ENCODE results near the gene CELF1. TPM values are rescaled to one million over a fixed set of nuclear protein-coding genes. Genes with fewer than 3 reads are reported as not detected.

CELF1 gene
- total RNA-seq, 1 donor from 2014 or later: 82.2 TPM

DNA sequence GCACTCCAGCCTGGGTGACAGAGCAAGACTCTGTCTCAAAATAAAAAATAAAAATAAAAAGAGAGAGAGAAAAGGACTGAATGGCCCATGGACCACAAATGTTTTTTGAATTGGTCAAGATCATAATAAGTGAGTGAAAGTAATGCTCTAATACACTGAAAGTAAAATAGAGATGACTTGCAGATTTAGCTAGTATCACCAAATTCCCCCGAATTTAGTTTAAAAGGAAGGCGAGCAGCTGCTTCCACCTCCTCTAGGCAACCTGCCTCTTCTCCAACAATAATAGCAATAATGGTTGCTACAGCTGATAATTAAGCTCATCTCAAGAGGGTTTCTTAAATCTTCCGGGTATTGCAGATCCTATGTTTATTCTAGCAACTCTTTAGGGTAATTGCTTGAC lies 36.8 kb downstream of the CELF1 start:
- Mint-ChIP-seq H3K27me3 (ENCODE audit: low read depth) (no peaks in the 10 kb centered on the region), H3K4me1 (ENCODE audit: low read depth) (peaks cover 88% of the 10 kb centered on the region), H3K36me3 (ENCODE audit: low read depth) (no peaks in the 10 kb centered on the region), H3K27ac (ENCODE audit: unreplicated experiment) (peak overlapping the region; percentile 51), H3K4me3 (ENCODE audit: unreplicated experiment) (no peak overlapping the region), H3K9me3 (ENCODE audit: low read depth) (no peaks in the 10 kb centered on the region)
- DNase-seq (ENCODE audit: low spot score): no peak
- TF ChIP-seq, protein P1, sequence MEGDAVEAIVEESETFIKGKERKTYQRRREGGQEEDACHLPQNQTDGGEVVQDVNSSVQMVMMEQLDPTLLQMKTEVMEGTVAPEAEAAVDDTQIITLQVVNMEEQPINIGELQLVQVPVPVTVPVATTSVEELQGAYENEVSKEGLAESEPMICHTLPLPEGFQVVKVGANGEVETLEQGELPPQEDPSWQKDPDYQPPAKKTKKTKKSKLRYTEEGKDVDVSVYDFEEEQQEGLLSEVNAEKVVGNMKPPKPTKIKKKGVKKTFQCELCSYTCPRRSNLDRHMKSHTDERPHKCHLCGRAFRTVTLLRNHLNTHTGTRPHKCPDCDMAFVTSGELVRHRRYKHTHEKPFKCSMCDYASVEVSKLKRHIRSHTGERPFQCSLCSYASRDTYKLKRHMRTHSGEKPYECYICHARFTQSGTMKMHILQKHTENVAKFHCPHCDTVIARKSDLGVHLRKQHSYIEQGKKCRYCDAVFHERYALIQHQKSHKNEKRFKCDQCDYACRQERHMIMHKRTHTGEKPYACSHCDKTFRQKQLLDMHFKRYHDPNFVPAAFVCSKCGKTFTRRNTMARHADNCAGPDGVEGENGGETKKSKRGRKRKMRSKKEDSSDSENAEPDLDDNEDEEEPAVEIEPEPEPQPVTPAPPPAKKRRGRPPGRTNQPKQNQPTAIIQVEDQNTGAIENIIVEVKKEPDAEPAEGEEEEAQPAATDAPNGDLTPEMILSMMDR (IDR thresholded peaks at IDR 0.05): no peak

DNA sequence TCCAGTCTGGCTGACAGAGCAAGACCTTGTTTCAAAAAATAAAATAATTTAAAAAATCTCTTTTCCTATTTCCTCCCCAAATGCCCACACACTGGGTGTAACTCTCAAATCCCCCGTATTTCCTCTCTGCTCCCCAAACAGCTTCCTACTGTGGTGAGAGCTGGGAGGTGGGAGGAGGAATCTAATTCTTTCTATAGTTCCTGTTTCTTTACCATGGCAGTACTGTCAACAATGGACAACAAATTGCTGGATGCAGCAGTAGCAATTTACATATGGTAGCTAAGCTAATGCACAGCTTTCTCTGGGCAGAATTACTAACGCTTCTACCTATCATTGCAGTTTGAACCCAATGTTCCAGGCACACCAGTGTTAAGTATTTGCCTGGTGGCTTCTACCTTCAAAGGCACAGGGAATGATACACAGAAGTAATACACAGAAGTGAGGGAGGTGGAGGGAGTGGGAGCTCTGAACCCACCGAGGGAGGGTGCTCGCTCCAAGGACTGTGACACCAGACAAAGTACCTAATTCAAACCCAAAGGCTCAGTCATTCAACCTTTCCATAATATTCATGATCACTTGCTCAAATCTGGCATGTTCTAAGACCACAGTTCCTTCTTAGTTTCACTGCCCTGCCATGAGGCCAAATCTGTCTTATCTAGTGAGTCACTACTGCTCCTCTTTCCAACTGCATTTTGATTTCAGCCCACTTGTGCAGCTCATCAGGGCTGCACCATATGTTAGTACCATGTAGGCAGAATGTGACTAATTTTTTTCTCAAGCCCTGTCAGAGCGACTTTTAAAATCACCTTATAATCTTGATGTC lies 37.9 kb downstream of the CELF1 start:
- peaks cover 92% of the 10 kb centered on the region for H3K4me1 Mint-ChIP-seq (ENCODE audit: low read depth)
- H3K36me3 Mint-ChIP-seq (ENCODE audit: low read depth): no peaks in the 10 kb centered on the region
- TF ChIP-seq, protein P1 (IDR thresholded peaks at IDR 0.05): no peak
- no peaks in the 10 kb centered on the region for H3K9me3 Mint-ChIP-seq (ENCODE audit: low read depth)
- DNase-seq (ENCODE audit: low spot score): no peak
- H3K27me3 Mint-ChIP-seq (ENCODE audit: low read depth): no peaks in the 10 kb centered on the region
- H3K4me3 Mint-ChIP-seq (ENCODE audit: unreplicated experiment): no peak overlapping the region
- peak overlapping the region; percentile 95 for H3K27ac Mint-ChIP-seq (ENCODE audit: unreplicated experiment)

DNA sequence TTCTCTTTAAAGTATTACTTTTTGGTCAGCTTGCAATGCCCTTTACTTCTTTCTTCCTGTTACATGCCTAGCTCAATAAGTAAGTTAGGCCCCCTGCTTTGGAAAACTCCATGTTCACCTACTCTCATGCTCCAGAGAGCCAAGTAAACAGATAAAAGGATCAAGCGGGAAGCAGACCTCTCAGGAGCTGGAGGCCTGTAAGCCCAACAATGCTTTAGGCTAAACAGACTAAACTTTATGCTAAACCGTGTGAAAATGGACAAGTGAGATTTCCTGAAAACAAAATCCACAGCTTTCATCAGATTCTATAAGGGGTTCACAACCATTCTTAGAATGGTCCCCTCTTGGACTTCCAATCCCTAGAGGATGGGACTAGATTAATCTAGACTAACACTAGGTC lies 40.2 kb downstream of the CELF1 start:
- Mint-ChIP-seq H3K4me1 (ENCODE audit: low read depth) (peaks cover 91% of the 10 kb centered on the region), H3K4me3 (ENCODE audit: unreplicated experiment) (no peak overlapping the region), H3K9me3 (ENCODE audit: low read depth) (no peaks in the 10 kb centered on the region), H3K36me3 (ENCODE audit: low read depth) (no peaks in the 10 kb centered on the region), H3K27ac (ENCODE audit: unreplicated experiment) (peak overlapping the region; percentile 95), H3K27me3 (ENCODE audit: low read depth) (no peaks in the 10 kb centered on the region)
- DNase-seq (ENCODE audit: low spot score): no peak
- TF ChIP-seq, protein P1 (IDR thresholded peaks at IDR 0.05): no peak

DNA sequence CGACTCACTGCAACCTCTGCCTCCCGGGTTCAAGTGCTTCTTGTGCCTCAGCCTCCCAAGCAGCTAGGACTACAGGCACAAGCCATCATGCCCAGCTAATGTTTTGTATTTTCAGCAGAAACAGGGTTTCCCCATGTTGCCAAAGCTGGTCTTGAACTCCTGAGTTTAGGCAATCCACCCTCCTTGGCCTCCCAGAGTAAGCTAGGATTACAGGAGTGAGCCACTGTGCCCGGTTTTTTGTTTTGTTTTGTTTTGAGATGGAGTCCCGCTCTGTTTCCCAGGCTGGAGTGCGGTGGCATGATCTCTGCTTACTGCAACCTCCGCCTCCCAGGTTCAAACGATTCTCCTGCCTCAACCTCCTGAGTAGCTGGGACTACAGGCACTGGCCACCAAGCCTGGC lies 41.0 kb downstream of the CELF1 start:
- DNase-seq (ENCODE audit: low spot score): no peak
- Mint-ChIP-seq H3K27me3 (ENCODE audit: low read depth) (no peaks in the 10 kb centered on the region), H3K9me3 (ENCODE audit: low read depth) (no peaks in the 10 kb centered on the region), H3K36me3 (ENCODE audit: low read depth) (no peaks in the 10 kb centered on the region), H3K27ac (ENCODE audit: unreplicated experiment) (peak overlapping the region; percentile 95), H3K4me1 (ENCODE audit: low read depth) (peaks cover 91% of the 10 kb centered on the region), H3K4me3 (ENCODE audit: unreplicated experiment) (no peak overlapping the region)
- TF ChIP-seq, protein P1 (IDR thresholded peaks at IDR 0.05): no peak

DNA sequence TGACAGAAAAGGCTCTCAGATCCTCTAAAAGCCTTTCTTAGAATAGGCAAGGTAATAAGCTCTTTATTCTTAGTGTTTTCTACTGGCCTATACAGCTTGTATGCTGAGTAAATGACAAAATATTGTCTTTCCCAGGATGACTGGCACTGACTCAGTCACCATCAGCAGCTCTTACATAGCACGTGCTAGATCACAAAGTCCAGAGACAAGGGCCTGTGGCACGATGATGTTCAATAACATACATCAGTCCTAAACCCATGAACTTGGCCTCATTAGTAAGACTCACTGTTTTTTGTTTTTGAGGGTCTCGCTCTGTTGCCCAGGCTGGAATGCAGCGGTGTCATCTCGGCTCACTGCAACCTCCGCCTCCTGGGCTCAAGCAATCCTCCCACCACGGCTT lies 42.7 kb downstream of the CELF1 start:
- Mint-ChIP-seq H3K4me1 (ENCODE audit: low read depth) (peaks cover 87% of the 10 kb centered on the region), H3K36me3 (ENCODE audit: low read depth) (no peaks in the 10 kb centered on the region), H3K27me3 (ENCODE audit: low read depth) (no peaks in the 10 kb centered on the region), H3K27ac (ENCODE audit: unreplicated experiment) (peak overlapping the region; percentile 88), H3K4me3 (ENCODE audit: unreplicated experiment) (no peak overlapping the region), H3K9me3 (ENCODE audit: low read depth) (no peaks in the 10 kb centered on the region)
- DNase-seq (ENCODE audit: low spot score): no peak
- TF ChIP-seq, protein P1 (IDR thresholded peaks at IDR 0.05): no peak
